ENCODE data around the gene NSUN7.

- TF ChIP-seq, protein P1, sequence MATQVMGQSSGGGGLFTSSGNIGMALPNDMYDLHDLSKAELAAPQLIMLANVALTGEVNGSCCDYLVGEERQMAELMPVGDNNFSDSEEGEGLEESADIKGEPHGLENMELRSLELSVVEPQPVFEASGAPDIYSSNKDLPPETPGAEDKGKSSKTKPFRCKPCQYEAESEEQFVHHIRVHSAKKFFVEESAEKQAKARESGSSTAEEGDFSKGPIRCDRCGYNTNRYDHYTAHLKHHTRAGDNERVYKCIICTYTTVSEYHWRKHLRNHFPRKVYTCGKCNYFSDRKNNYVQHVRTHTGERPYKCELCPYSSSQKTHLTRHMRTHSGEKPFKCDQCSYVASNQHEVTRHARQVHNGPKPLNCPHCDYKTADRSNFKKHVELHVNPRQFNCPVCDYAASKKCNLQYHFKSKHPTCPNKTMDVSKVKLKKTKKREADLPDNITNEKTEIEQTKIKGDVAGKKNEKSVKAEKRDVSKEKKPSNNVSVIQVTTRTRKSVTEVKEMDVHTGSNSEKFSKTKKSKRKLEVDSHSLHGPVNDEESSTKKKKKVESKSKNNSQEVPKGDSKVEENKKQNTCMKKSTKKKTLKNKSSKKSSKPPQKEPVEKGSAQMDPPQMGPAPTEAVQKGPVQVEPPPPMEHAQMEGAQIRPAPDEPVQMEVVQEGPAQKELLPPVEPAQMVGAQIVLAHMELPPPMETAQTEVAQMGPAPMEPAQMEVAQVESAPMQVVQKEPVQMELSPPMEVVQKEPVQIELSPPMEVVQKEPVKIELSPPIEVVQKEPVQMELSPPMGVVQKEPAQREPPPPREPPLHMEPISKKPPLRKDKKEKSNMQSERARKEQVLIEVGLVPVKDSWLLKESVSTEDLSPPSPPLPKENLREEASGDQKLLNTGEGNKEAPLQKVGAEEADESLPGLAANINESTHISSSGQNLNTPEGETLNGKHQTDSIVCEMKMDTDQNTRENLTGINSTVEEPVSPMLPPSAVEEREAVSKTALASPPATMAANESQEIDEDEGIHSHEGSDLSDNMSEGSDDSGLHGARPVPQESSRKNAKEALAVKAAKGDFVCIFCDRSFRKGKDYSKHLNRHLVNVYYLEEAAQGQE (IDR thresholded peaks at IDR 0.05; ENCODE audit: insufficient read depth in 1 of 2, low read depth in 2 of 2, low read length in 2 of 2) = no peak
- no peak for TF ChIP-seq FOXP2 (optimal IDR thresholded peaks at IDR 0.05; ENCODE audit: borderline replicate concordance, extremely low read depth, extremely low read length, insufficient read depth)
These were observed 4.3 kb upstream of the NSUN7 start for GRCh38 chr4:40745285-40745984.

All from PFSK-1 (cell line).